ENCODE measurements around the gene PCDHGB6.
A peak's percentile ranks its signal among the peaks of the same experiment; 100 is the strongest.
"Not testable (repeated sequence)": the region's sequence is repeated elsewhere in the genome, so short reads cannot be mapped to it uniquely, and the experiment has no call there.

Gene PCDHGB6

DNA sequence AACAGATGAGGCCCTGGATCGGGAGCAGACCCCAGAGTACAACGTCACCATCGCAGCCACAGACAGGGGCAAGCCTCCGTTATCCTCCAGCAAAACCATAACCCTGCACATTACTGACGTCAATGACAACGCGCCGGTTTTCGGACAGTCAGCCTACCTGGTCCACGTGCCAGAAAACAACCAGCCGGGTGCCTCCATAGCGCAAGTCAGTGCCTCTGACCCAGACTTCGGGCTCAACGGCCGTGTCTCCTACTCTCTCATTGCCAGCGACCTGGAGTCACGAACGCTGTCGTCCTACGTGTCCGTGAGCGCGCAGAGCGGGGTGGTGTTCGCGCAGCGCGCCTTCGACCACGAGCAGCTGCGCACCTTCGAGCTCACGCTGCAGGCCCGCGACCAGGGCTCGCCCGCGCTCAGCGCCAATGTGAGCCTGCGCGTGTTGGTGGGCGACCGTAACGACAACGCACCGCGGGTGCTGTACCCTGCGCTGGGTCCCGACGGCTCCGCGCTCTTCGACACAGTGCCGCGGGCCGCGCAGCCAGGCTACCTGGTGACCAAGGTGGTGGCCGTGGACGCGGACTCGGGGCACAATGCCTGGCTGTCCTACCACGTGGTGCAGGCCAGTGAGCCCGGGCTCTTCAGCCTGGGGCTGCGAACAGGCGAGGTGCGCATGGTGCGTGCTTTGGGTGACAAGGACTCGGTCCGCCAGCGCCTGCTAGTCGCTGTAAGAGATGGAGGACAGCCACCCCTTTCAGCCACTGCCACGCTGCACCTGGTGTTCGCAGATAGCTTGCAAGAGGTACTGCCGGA lies 11.5 kb downstream of the PCDHGB6 start:
- no peak for DNase-seq

DNA sequence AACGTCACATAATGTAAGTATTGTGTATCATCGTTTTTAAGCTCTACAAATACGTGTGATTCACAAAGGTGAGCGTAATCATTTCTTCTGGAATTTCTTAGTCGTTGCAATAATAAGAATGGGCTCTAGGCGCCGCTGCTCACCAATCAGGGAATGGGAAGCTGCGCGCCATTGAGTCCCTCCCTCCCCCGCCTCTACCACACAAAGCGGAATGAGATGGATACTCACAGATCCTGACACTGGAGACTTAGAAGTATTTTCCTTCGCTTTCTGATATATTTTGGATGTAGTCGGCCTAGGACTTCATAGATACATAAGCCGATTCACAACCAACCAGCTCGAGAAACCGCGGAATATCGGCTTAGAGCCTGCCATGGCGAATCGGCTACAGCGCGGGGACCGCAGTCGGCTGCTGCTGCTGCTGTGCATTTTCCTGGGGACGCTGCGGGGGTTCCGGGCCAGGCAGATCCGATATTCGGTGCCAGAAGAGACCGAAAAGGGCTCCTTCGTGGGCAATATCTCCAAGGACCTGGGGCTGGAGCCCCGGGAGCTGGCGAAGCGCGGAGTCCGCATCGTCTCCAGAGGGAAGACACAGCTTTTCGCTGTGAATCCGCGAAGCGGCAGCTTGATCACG lies 13.2 kb downstream of the PCDHGB6 start, which contains the start of gene PCDHGA11:
Gene PCDHGA11, plus strand, starts transcription at position 197 of the 634 bp plus-strand sequence. Its CDS starts 177 bp downstream, at position 374.
- DNase-seq = peak in 1 of 2 experiments; percentile 37

DNA sequence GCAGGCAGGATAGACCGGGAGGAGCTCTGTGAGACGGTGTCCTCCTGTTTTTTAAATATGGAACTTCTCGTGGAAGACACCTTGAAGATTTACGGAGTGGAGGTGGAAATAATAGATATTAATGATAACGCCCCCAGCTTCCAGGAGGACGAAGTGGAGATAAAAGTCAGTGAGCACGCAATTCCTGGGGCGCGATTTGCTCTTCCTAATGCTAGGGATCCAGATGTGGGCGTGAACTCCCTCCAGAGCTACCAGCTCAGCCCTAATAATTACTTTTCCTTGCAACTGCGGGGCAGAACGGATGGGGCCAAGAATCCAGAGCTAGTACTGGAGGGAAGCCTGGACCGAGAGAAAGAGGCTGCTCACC lies 13.7 kb downstream of the PCDHGB6 start:
- DNase-seq = no peak

DNA sequence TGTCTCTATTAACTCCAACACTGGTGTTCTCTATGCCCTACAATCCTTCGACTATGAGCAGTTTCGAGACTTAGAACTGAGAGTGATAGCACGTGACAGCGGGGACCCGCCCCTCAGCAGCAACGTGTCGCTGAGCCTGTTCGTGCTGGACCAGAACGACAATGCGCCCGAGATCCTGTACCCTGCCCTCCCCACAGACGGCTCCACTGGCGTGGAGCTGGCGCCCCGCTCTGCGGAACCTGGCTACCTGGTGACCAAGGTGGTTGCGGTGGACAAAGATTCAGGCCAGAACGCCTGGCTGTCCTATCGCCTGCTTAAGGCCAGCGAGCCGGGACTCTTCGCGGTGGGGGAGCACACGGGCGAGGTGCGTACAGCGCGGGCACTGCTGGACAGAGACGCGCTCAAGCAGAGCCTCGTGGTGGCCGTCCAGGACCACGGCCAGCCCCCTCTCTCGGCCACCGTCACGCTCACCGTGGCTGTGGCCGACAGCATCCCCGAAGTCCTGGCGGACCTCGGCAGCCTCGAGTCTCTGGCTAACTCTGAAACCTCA lies 15.0 kb downstream of the PCDHGB6 start:
- no peak for DNase-seq

DNA sequence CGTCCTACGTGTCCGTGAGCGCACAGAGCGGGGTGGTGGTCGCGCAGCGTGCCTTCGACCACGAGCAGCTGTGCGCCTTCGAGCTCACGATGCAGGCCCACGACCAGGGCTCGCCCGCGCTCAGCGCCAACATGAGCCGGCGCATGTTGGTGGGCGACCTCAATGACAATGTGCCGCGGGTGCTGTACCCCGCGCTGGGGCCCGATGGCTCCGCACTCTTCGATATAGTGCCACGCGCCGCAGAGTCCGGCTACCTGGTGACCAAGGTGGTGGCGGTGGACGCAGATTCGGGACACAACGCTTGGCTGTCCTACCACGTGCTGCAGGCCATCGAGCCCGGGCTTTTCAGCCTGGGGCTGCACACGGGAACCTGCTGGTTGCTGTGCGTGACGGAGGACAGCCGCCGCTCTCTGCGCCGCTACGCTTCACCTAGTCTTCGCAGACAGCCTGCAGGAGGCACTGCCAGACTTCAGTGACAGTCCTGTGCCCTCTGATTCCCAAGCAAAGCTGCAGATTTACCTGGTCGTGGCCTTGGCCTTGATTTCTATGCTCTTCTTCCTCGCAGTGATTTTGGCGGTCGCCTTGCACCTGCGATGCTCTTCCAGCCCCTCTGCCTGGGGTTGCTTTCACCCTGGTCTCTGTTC lies 20.1 kb downstream of the PCDHGB6 start:
- no peak for DNase-seq

DNA sequence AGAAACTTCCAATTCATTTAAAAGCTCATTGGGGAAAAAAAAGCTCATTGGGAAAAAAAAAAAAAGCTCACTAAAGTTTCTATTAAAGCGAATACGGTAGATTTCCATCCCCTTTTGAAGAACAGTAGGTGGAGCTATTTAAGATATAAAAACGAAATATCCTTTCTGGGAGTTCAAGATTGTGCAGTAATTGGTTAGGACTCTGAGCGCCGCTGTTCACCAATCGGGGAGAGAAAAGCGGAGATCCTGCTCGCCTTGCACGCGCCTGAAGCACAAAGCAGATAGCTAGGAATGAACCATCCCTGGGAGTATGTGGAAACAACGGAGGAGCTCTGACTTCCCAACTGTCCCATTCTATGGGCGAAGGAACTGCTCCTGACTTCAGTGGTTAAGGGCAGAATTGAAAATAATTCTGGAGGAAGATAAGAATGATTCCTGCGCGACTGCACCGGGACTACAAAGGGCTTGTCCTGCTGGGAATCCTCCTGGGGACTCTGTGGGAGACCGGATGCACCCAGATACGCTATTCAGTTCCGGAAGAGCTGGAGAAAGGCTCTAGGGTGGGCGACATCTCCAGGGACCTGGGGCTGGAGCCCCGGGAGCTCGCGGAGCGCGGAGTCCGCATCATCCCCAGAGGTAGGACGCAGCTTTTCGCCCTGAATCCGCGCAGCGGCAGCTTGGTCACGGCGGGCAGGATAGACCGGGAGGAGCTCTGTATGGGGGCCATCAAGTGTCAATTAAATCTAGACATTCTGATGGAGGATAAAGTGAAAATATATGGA lies 22.7 kb downstream of the PCDHGB6 start, which contains the start of gene PCDHGA12:
Gene PCDHGA12, plus strand, starts transcription at position 176 of the 782 bp plus-strand sequence. Its CDS starts 253 bp downstream, at position 429.
- no peak for DNase-seq

DNA sequence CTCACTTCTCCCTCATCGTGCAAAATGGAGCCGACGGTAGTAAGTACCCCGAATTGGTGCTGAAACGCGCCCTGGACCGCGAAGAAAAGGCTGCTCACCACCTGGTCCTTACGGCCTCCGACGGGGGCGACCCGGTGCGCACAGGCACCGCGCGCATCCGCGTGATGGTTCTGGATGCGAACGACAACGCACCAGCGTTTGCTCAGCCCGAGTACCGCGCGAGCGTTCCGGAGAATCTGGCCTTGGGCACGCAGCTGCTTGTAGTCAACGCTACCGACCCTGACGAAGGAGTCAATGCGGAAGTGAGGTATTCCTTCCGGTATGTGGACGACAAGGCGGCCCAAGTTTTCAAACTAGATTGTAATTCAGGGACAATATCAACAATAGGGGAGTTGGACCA lies 23.5 kb downstream of the PCDHGB6 start:
- no peak for DNase-seq

DNA sequence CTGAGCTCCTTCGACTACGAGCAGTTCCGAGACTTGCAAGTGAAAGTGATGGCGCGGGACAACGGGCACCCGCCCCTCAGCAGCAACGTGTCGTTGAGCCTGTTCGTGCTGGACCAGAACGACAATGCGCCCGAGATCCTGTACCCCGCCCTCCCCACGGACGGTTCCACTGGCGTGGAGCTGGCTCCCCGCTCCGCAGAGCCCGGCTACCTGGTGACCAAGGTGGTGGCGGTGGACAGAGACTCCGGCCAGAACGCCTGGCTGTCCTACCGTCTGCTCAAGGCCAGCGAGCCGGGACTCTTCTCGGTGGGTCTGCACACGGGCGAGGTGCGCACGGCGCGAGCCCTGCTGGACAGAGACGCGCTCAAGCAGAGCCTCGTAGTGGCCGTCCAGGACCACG lies 24.5 kb downstream of the PCDHGB6 start:
- not testable (repeated sequence) for DNase-seq

DNA sequence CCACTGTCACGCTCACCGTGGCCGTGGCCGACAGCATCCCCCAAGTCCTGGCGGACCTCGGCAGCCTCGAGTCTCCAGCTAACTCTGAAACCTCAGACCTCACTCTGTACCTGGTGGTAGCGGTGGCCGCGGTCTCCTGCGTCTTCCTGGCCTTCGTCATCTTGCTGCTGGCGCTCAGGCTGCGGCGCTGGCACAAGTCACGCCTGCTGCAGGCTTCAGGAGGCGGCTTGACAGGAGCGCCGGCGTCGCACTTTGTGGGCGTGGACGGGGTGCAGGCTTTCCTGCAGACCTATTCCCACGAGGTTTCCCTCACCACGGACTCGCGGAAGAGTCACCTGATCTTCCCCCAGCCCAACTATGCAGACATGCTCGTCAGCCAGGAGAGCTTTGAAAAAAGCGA lies 24.9 kb downstream of the PCDHGB6 start:
- DNase-seq = not testable (repeated sequence)

DNA sequence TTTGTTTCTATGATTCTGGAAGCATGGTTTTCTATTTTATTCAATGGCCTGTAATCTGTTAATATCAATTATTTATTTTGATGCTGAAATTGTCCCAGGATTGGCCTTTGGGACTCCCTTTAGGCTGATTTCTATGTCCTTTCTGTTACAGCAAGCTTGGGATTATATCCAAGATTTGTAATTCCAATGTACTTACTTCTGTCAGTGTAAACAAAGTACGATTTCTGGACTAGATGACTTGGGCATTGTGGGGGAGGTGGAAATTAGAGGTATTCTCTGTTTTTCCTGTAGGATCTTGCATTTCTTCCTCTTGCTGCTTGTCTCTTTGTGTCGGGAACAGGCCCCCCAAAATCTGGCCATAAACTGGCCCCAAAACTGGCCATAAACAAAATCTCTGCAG lies 26.2 kb downstream of the PCDHGB6 start:
- DNase-seq = no peak

DNA sequence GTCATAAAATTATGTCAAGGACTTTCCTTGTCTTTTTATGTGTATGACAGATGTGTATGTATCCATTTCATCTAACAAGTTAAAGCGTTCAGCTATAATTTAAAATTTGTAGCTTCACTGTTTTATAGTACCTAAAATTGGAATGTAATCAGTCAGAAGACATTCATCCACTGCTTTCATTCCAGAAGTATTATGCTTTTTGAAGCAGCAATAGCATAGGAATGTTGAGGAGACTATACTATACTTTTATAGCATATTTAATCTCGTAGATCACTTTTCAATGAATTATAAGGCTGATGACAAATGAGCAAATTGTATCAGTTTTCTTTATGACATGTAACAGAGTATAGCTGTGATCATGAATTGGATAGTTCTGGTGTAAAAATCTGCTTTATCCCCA lies 29.4 kb downstream of the PCDHGB6 start:
- no peak for DNase-seq

DNA sequence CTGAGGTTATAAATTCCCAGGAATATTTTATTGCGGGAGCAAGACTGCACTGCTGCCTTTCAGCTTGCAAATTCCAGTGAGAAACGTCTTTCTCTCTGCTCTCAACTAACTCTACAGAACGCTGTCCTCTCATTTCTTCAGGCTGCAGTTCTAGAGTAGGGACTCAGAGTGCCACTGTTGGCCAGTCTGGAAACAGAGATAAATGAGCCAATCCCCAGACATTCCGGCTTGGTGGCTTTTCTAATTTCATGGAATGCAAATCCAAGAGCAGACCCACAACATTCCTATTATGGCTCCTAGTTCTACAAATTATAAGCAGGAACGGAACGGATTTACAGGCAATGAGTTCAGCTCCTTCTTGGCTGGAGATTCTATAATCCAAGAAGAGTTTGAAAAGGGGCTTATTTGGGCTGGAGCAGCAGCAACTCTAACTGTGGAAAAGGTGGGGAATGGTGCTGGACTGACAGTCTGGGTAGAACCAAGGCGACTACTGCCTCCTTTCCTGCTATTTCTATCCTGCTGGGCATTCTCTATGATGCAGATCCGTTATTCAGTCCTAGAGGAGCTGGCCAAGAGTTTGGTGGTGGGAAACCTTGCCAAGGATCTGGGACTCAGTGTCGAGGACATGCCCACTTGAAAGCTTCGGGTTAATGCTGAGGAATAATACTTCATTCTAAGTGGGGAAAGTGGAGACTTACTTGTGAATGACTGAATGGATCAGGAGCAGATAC lies 31.8 kb downstream of the PCDHGB6 start:
- no peak for DNase-seq

DNA sequence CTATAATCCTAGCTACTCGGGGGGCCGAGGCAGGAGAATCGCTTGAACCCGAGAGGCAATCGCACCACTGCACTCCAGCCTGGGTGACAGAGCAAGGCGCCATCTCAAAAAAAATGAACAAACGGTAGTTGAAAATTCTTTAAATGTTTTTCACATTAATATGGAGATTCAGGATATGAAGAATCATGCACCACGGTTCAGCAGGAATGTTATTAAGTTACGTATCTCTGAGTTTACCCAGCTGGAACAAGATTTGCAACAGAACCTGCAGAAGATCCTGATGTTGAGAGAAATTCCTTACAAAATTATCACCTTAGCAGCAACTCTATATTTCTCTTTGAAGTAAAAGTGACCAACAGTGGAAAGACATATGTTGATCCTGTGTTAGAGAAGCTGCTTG lies 32.5 kb downstream of the PCDHGB6 start:
- DNase-seq = no peak

DNA sequence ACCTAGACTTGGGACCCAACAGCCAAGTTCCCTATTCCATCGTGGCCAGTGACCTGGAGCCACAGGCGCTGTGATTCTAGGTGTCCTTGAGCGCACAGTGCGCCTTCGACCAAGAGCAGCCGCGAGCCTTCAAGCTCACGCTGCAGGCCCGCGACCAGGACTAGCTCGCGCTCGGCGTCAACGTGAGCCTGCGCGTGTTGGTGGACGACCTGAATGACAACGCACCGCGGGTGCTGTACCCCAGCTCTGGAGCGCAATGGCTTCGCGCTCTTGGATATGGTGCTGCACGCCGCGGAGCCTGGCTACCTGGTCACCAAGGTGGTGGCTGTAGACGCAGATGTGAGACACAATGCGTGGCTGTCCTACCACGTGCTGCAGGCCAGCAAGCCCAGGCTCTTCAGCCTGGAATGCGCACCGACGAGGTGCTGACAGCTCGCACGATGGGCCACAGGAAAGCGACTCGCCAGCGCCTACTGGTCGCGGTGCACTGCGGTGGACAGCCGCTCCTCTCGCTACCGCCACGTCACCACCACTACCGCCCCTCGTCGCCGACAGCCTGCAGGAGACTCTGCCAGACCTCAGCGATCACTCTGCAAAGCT lies 33.9 kb downstream of the PCDHGB6 start:
- no peak for DNase-seq
